Activated T-helper 17 cell treated with anti-CD3 and anti-CD28 coated beads, Interleukin-2, amount 50 U/mL, for 72 hours (primary cell): ENCODE data around the gene NADSYN1. TPM values are rescaled to one million over a fixed set of nuclear protein-coding genes. Genes with fewer than 3 reads are reported as not detected.

Experiments used
- ATAC-seq: fragments of 150-1000 bp; cut with Tn5 transposase; replicated peaks from 2 replicates; pipeline ENCODE4 v1.10.0; 2021; ENCODE audit warnings: mild to moderate bottlenecking, moderate library complexity
- H3K27ac Mint-ChIP-seq: one replicate; pipeline ENCODE4 v1.8.0; 2022; ENCODE audit warnings: mixed read lengths
- H3K27me3 Mint-ChIP-seq: one replicate; pipeline ENCODE4 v1.8.0; 2022; ENCODE audit warnings: mixed read lengths
- H3K36me3 Mint-ChIP-seq: one replicate; pipeline ENCODE4 v1.8.0; 2022; ENCODE audit warnings: low read depth, mild to moderate bottlenecking, mixed read lengths
- H3K4me1 Mint-ChIP-seq: one replicate; pipeline ENCODE4 v1.8.0; 2022; ENCODE audit warnings: mixed read lengths
- H3K4me3 Mint-ChIP-seq: one replicate; pipeline ENCODE4 v1.8.0; 2022; ENCODE audit warnings: mild to moderate bottlenecking, mixed read lengths
- H3K9me3 Mint-ChIP-seq: one replicate; pipeline ENCODE4 v1.8.0; 2022; ENCODE audit warnings: mixed read lengths
- total RNA-seq, 2 donors: library from RNA; stranded (reverse); gene quantifications; one replicate each; pipeline ENCODE4 v1.2.3, GENCODE V29; 2022

Gene NADSYN1
- total RNA-seq, 2 donors from 2014 or later: 108 to 152 TPM

GRCh38 chr11:71451596-71452198 lies 1.3 kb upstream of the NADSYN1 start:
- Mint-ChIP-seq H3K4me3 (peak overlapping the region; percentile 90), H3K9me3 (no peaks in the 10 kb centered on the region), H3K27ac (peak overlapping the region; percentile 87), H3K36me3 (peaks cover 60% of the 10 kb centered on the region), H3K27me3 (no peaks in the 10 kb centered on the region), H3K4me1 (peaks cover 49% of the 10 kb centered on the region)
- ATAC-seq: no peak

GRCh38 chr11:71452199-71453036 lies 585 bp upstream of the NADSYN1 start:
- Mint-ChIP-seq H3K4me1 (peaks cover 44% of the 10 kb centered on the region), H3K9me3 (no peaks in the 10 kb centered on the region), H3K27ac (peak overlapping the region; percentile 87), H3K4me3 (peak overlapping the region; percentile 90), H3K36me3 (peaks cover 60% of the 10 kb centered on the region), H3K27me3 (no peaks in the 10 kb centered on the region)
- ATAC-seq: peak; percentile 1

- peaks cover 71% of the 10 kb centered on the region for H3K36me3 Mint-ChIP-seq
- H3K4me3 Mint-ChIP-seq: peak overlapping the region; percentile 90
- peaks cover 47% of the 10 kb centered on the region for H3K4me1 Mint-ChIP-seq
Measured at GRCh38 chr11:71453918-71454304, 908 bp downstream of the NADSYN1 start.

GRCh38 chr11:71454470-71455113 lies 1.6 kb downstream of the NADSYN1 start:
- Mint-ChIP-seq H3K4me3 (peak overlapping the region; percentile 90), H3K36me3 (peaks cover 70% of the 10 kb centered on the region), H3K9me3 (no peaks in the 10 kb centered on the region), H3K27me3 (no peaks in the 10 kb centered on the region), H3K4me1 (peaks cover 42% of the 10 kb centered on the region), H3K27ac (peak overlapping the region; percentile 82)
- ATAC-seq: no peak

More at GRCh38 chr11:71453918-71454304, 908 bp downstream of the NADSYN1 start:
- ATAC-seq: no peak
- Mint-ChIP-seq H3K27me3 (no peaks in the 10 kb centered on the region), H3K9me3 (no peaks in the 10 kb centered on the region), H3K27ac (peak overlapping the region; percentile 87)

GRCh38 chr11:71456294-71456693 lies 3.3 kb downstream of the NADSYN1 start:
- ATAC-seq: no peak
- peaks cover 81% of the 10 kb centered on the region for H3K36me3 Mint-ChIP-seq
- peak overlapping the region; percentile 7 for H3K27ac Mint-ChIP-seq
- H3K27me3 Mint-ChIP-seq: no peaks in the 10 kb centered on the region
- no peaks in the 10 kb centered on the region for H3K9me3 Mint-ChIP-seq
- H3K4me3 Mint-ChIP-seq: peak overlapping the region; percentile 9
- H3K4me1 Mint-ChIP-seq: peaks cover 34% of the 10 kb centered on the region

- peaks cover 30% of the 10 kb centered on the region for H3K4me1 Mint-ChIP-seq
- peak overlapping the region; percentile 7 for H3K27ac Mint-ChIP-seq
- no peaks in the 10 kb centered on the region for H3K9me3 Mint-ChIP-seq
- no peaks in the 10 kb centered on the region for H3K27me3 Mint-ChIP-seq
- H3K36me3 Mint-ChIP-seq: peaks cover 85% of the 10 kb centered on the region
- ATAC-seq: no peak
- no peak overlapping the region for H3K4me3 Mint-ChIP-seq
Measured at GRCh38 chr11:71456831-71457230, 3.8 kb downstream of the NADSYN1 start.

- no peak overlapping the region for H3K27ac Mint-ChIP-seq
- ATAC-seq: no peak
- peaks cover 92% of the 10 kb centered on the region for H3K36me3 Mint-ChIP-seq
- no peak overlapping the region for H3K4me3 Mint-ChIP-seq
- no peaks in the 10 kb centered on the region for H3K27me3 Mint-ChIP-seq
- H3K9me3 Mint-ChIP-seq: no peaks in the 10 kb centered on the region
- H3K4me1 Mint-ChIP-seq: peaks cover 25% of the 10 kb centered on the region
Measured at GRCh38 chr11:71458146-71459070, 5.4 kb downstream of the NADSYN1 start.

GRCh38 chr11:71459076-71459766 lies 6.2 kb downstream of the NADSYN1 start:
- no peak overlapping the region for H3K27ac Mint-ChIP-seq
- peaks cover 25% of the 10 kb centered on the region for H3K4me1 Mint-ChIP-seq
- peaks cover 96% of the 10 kb centered on the region for H3K36me3 Mint-ChIP-seq
- H3K27me3 Mint-ChIP-seq: no peaks in the 10 kb centered on the region
- no peaks in the 10 kb centered on the region for H3K9me3 Mint-ChIP-seq
- no peak overlapping the region for H3K4me3 Mint-ChIP-seq
- no peak for ATAC-seq

- Mint-ChIP-seq H3K4me1 (peaks cover 21% of the 10 kb centered on the region), H3K4me3 (no peak overlapping the region), H3K36me3 (peaks cover 99% of the 10 kb centered on the region), H3K9me3 (no peaks in the 10 kb centered on the region), H3K27ac (no peak overlapping the region), H3K27me3 (no peaks in the 10 kb centered on the region)
- no peak for ATAC-seq
Measured at GRCh38 chr11:71459767-71460320, 6.8 kb downstream of the NADSYN1 start.

GRCh38 chr11:71461696-71462095 lies 8.7 kb downstream of the NADSYN1 start:
- Mint-ChIP-seq H3K9me3 (no peaks in the 10 kb centered on the region), H3K36me3 (peaks cover 98% of the 10 kb centered on the region), H3K27ac (no peak overlapping the region), H3K4me3 (no peak overlapping the region), H3K27me3 (no peaks in the 10 kb centered on the region), H3K4me1 (peaks cover 12% of the 10 kb centered on the region)
- no peak for ATAC-seq

- H3K9me3 Mint-ChIP-seq: no peaks in the 10 kb centered on the region
- ATAC-seq: no peak
- H3K4me3 Mint-ChIP-seq: no peak overlapping the region
- peak overlapping the region; percentile 33 for H3K27ac Mint-ChIP-seq
- no peaks in the 10 kb centered on the region for H3K27me3 Mint-ChIP-seq
- peaks cover 98% of the 10 kb centered on the region for H3K36me3 Mint-ChIP-seq
- peaks cover 9% of the 10 kb centered on the region for H3K4me1 Mint-ChIP-seq
Measured at GRCh38 chr11:71462726-71463125, 9.7 kb downstream of the NADSYN1 start.

GRCh38 chr11:71463331-71464211 lies 10.6 kb downstream of the NADSYN1 start:
- no peak for ATAC-seq
- H3K27ac Mint-ChIP-seq: no peak overlapping the region
- no peaks in the 10 kb centered on the region for H3K27me3 Mint-ChIP-seq
- no peaks in the 10 kb centered on the region for H3K9me3 Mint-ChIP-seq
- H3K4me1 Mint-ChIP-seq: peaks cover 7% of the 10 kb centered on the region
- H3K36me3 Mint-ChIP-seq: peaks cover 98% of the 10 kb centered on the region
- H3K4me3 Mint-ChIP-seq: no peak overlapping the region
